ENCODE results near the gene UBFD1.
"Not testable (repeated sequence)": the region's sequence is repeated elsewhere in the genome, so short reads cannot be mapped to it uniquely, and the experiment has no call there.

- TF ChIP-seq CTCF (IDR thresholded peaks at IDR 0.05 in 2 of 3, conservative IDR thresholded peaks at IDR 0.05 in 1 of 3; ENCODE audit: borderline replicate concordance in 1 of 3, insufficient read depth in 1 of 3, low read depth in 2 of 3, low read length in 2 of 3); POLR2AphosphoS5 (IDR thresholded peaks at IDR 0.05; ENCODE audit: low read depth, low read length); POLR2A (IDR thresholded peaks at IDR 0.05; ENCODE audit: borderline replicate concordance, extremely low read depth, insufficient read depth, insufficient read length); EZH2 (IDR thresholded peaks at IDR 0.05); SP1 (IDR thresholded peaks at IDR 0.05; ENCODE audit: low read depth); JUND (IDR thresholded peaks at IDR 0.05); ZNF274 (IDR thresholded peaks at IDR 0.05; ENCODE audit: low read depth, low read length); YY1 (IDR thresholded peaks at IDR 0.05; ENCODE audit: extremely low read depth, insufficient replicate concordance, low read depth, low read length); EZH2phosphoT487 (IDR thresholded peaks at IDR 0.05; ENCODE audit: borderline replicate concordance); TCF7L2 (IDR thresholded peaks at IDR 0.05; ENCODE audit: borderline replicate concordance, extremely low read depth, insufficient read depth, insufficient read length); ELF1 (IDR thresholded peaks at IDR 0.05; ENCODE audit: borderline replicate concordance, low read depth): not testable (repeated sequence)
- TF ChIP-seq, protein P1, sequence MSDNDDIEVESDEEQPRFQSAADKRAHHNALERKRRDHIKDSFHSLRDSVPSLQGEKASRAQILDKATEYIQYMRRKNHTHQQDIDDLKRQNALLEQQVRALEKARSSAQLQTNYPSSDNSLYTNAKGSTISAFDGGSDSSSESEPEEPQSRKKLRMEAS (IDR thresholded peaks at IDR 0.05) = not testable (repeated sequence)
- TF ChIP-seq, protein P2, sequence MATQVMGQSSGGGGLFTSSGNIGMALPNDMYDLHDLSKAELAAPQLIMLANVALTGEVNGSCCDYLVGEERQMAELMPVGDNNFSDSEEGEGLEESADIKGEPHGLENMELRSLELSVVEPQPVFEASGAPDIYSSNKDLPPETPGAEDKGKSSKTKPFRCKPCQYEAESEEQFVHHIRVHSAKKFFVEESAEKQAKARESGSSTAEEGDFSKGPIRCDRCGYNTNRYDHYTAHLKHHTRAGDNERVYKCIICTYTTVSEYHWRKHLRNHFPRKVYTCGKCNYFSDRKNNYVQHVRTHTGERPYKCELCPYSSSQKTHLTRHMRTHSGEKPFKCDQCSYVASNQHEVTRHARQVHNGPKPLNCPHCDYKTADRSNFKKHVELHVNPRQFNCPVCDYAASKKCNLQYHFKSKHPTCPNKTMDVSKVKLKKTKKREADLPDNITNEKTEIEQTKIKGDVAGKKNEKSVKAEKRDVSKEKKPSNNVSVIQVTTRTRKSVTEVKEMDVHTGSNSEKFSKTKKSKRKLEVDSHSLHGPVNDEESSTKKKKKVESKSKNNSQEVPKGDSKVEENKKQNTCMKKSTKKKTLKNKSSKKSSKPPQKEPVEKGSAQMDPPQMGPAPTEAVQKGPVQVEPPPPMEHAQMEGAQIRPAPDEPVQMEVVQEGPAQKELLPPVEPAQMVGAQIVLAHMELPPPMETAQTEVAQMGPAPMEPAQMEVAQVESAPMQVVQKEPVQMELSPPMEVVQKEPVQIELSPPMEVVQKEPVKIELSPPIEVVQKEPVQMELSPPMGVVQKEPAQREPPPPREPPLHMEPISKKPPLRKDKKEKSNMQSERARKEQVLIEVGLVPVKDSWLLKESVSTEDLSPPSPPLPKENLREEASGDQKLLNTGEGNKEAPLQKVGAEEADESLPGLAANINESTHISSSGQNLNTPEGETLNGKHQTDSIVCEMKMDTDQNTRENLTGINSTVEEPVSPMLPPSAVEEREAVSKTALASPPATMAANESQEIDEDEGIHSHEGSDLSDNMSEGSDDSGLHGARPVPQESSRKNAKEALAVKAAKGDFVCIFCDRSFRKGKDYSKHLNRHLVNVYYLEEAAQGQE (IDR thresholded peaks at IDR 0.05; ENCODE audit: low read depth) = not testable (repeated sequence)
Observed at GRCh38 chr16:23510915-23511270, 46.6 kb upstream of the UBFD1 start.

All from HCT116 (cell line).